KOPT-K1 (cell line): ENCODE data around the gene KRTAP5-3.

Experiments
- H3K27ac ChIP-seq: fragments of 200-600 bp; sonication (generic); 2 replicates; pipeline ENCODE4 v1.5.1; 2016; ENCODE audit warnings: antibody characterized with exemption, mild to moderate bottlenecking, low read depth, low read length; ENCODE audit not compliant: poor library complexity, severe bottlenecking
- H3K36me3 ChIP-seq: fragments of 200-600 bp; sonication (generic); 2 replicates; pipeline ENCODE4 v1.5.1; 2017; ENCODE audit warnings: antibody characterized with exemption, mild to moderate bottlenecking, low read length, moderate library complexity; ENCODE audit not compliant: insufficient read depth
- H3K9me3 ChIP-seq: fragments of 200-600 bp; sonication (generic); 2 replicates; pipeline ENCODE4 v1.5.1; 2017; ENCODE audit warnings: antibody characterized with exemption, low read length, mild to moderate bottlenecking; ENCODE audit not compliant: insufficient read depth, poor library complexity, severe bottlenecking

KRTAP5-3 gene

GRCh38 chr11:1608363-1608762, at the start of gene KRTAP5-3:
KRTAP5-3 (minus strand) TSS chr11:1608463; CDS start chr11:1608385, 78 bp downstream.
- no peaks in the 10 kb centered on the region for H3K36me3 ChIP-seq

GRCh38 chr11:1656670-1657069, 48.4 kb upstream of the KRTAP5-3 start:
- no peaks in the 10 kb centered on the region for H3K36me3 ChIP-seq
- no peaks in the 10 kb centered on the region for H3K9me3 ChIP-seq
- no peak overlapping the region for H3K27ac ChIP-seq

More at GRCh38 chr11:1608363-1608762, at the start of gene KRTAP5-3:
- no peak within 1 kb of the TSS for H3K27ac ChIP-seq
- no peaks in the 10 kb centered on the region for H3K9me3 ChIP-seq

DNA sequence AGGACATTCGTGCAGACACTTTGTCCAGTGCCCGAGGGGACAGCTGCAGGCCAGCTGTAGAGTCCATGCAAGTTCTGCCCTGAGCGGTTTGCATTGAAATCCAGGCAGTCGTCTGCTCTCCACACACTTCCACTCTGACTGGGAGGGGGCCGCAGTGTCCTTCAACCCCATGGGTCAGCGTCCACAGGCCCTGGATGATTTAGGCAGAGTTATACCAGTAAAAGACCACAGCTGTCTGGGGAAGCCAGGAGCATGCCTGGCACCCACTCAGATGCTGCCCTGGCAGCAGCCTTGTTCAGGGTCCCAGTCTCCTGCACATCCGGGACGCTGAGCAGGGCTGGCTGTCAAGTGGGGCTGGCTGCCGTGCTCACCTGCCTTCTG, 47.8 kb upstream of the KRTAP5-3 start:
- Histone ChIP-seq H3K9me3 (no peaks in the 10 kb centered on the region), H3K36me3 (no peaks in the 10 kb centered on the region), H3K27ac (no peak overlapping the region)

DNA sequence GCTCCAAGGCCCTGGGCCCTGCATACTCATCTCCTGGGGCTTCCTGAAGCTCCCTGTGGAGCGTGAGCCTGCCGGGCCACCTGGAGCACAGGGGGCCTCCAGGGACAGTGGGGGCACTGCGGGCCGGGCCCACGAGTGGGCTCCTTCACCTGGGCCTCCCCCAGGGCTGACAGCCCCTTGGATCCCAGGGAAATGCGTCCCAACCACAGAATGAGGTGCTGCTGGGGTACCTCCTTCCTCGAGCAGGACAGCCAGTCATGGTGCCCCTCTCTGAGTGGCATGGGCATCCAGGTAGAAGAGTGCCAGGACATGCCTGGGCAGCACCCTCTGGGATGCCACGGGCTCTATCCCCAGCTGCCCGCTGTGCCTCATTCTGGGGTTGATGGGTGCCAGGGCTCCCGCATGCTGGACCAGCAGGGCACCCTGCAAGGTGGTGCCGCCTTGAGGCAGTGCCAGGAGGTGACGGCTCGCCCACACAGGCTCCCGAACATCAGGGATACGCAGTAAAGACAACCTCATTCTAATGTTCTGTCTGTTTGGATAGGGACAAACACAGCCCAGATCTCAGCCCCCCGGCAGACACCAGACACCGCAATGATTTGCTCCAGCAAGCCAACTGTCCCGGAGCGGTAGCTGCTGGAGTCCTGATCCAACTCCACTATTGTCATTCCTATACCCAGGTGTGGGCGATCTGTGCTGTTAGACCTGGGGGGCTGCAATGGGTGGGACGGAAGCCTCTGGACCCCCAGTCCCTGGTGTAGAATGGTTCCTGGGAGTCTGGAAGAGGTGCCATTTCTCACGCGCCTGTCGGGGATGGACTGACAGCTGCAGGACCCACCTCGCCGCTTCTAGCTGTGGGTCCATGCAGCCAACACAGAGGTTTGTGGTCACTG, 47.2 kb upstream of the KRTAP5-3 start:
- no peaks in the 10 kb centered on the region for H3K36me3 ChIP-seq
- H3K27ac ChIP-seq = no peak overlapping the region
- H3K9me3 ChIP-seq = no peaks in the 10 kb centered on the region

DNA sequence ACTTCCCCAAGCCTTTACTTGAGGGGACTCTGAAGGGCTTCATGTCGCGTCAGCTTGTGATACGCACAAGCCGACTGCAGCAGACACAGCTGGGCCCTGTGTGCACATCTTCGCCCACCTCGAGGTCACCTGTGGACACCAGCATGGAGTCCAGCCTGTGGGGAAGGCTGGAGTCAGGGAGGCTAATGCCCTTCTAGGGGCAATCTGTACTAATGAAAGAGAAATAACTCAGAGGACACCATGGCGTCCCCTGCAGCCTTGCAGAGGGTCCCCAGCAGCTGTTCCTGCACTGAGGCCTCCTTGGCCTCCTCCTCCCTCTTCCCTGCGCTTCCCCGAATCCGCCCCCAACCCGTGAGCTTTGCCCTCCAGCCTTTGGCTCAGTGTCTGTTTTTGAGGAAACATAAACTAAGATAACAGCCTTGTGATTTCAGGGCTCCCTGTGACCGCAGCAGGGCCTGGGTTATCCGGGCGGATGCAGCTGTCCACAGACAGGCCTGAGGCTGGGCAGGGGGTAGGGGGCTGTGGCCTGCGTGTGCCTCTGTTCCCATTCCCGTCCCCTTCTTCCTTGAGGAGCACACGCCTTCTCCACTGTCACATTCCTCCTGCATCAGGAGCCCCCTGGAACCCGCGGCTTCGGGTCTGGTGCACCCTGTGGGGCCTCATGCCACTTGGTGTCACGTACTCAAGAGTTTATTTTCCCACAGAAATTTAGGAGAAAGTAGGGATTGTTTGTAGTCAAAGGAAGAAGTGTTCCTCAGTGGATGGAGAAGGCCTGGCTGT, 46.3 kb upstream of the KRTAP5-3 start:
- Histone ChIP-seq H3K9me3 (no peaks in the 10 kb centered on the region), H3K27ac (no peak overlapping the region), H3K36me3 (no peaks in the 10 kb centered on the region)

DNA sequence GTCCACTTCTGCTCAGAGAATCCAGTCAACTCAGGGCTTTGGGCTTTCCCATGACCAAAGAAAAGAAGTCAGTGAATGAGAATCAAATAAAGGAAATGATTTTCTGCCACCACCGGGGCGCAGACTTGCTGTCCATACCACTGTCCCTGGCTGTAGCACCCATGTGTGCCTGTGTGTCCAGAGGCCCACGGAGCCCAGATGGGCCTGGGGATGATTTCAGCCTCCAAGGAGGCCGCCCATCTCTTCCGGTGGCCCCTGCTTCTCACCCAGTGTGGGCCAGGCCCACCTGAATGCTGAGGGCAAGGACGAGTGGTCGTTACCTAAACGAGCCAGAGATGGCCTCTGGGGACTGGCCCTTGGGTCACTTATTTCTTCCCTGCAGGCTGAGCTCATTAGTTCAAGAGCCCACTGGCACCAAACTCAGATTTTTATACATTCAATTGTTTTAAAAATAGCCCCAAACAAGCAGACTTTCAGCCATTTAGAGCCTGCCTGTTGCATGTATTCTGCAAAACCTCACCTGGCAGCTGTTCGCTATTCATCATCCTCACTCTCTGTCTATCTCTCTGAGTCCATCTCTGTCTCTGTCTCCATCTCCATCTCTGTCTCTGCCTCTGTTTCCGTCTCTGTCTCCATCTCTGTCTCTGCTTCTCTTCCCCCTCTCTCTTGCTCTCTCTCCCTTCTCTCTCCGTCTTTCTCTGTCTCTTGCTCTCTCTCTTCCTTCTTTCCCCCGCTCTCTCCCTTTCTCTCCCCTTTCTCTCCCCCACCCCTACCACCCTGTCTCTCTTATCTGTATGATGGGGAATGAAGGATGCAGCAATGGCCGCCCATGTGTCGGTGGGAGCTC, 45.5 kb upstream of the KRTAP5-3 start:
- Histone ChIP-seq H3K27ac (no peak overlapping the region), H3K36me3 (no peaks in the 10 kb centered on the region), H3K9me3 (no peaks in the 10 kb centered on the region)

DNA sequence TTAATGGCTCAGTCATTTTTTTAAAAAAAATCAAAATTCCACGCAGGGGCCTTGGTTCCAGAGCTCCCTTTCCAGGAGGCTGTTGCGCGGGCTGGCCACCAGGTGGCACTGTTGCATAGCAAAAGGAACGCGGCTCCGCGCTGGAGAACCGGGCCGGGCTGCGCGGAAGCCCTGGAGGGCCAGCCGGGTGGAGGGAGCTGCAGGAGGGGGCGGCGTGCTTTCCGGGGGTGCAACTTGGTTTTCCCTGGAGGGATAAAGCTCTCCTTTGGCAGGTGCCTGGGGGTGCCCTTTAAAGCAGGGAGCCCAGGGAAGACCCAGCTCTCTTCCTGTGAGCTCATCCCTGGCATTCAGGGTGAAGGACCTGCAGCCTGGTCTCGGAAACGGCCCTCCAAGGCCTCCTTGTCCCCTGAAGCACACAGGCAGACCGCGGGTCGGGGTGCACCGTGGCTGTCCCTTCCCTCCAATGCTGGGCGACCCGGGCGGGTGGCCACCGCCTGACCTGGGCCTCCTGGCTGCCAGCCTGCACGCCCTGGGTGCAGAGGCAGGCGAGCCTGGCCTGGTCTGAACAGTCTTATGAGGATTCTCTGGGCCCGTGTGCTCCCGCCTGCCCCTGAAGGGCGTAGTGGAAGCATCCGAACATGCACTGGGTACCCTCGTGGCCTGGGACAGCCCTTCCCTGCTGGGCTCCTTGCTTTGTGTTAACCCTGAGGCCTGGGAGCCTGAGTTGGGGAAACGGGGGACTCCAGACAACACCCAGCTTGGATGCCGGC, 44.7 kb upstream of the KRTAP5-3 start:
- Histone ChIP-seq H3K36me3 (no peaks in the 10 kb centered on the region), H3K27ac (no peak overlapping the region), H3K9me3 (no peaks in the 10 kb centered on the region)

DNA sequence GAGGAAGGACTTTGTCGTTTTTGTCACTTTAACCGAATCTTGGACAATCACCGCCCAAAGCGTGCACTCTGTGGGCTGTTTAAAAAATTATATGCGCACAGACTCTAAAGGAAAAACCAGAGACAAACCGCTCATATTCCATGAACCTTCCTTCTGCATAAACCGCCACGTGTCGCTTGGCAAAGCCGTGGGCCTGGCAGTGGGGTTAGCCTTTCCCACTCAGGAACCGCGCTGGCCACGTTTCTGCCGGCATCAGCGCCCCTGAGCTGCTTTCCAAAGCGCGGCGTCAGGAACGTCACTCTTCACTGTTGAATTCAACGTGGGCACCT, 44.1 kb upstream of the KRTAP5-3 start:
- Histone ChIP-seq H3K36me3 (no peaks in the 10 kb centered on the region), H3K27ac (no peak overlapping the region), H3K9me3 (no peaks in the 10 kb centered on the region)

GRCh38 chr11:1652026-1652425, 43.8 kb upstream of the KRTAP5-3 start:
- Histone ChIP-seq H3K27ac (no peak overlapping the region), H3K9me3 (no peaks in the 10 kb centered on the region), H3K36me3 (no peaks in the 10 kb centered on the region)

DNA sequence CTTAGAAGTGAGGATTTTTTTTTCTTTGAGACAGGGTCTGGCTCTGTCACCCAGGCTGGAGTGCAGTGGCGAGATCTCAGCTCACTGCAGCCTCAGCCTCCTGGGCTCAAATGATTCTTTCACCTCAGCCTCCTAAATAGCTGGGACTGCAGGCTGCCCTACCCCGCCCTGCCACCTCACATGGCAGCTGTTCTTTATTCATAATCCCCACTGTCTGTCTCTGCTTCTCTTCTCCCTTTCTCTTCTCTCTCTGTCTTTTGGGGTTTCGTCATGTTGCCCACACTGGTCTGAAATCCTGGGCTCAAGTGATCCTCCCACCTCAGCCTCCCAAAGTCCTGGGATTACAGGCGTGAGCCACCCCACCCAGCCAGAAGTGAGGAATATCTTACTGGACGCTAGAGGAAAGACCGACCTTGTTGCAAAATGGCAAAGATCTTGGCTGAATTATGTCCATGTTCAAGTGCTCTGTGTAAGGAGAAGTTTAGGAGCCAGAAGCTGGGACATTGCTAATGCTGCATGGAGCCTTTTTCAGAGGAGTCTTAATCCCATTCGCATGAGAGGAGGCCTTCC, 43.2 kb upstream of the KRTAP5-3 start:
- Histone ChIP-seq H3K9me3 (no peaks in the 10 kb centered on the region), H3K36me3 (no peaks in the 10 kb centered on the region), H3K27ac (no peak overlapping the region)

- Histone ChIP-seq H3K36me3 (no peaks in the 10 kb centered on the region), H3K27ac (no peak overlapping the region), H3K9me3 (no peaks in the 10 kb centered on the region)
These were observed 42.6 kb upstream of the KRTAP5-3 start for GRCh38 chr11:1650918-1651262.

GRCh38 chr11:1650034-1650917, 42.0 kb upstream of the KRTAP5-3 start:
- no peak overlapping the region for H3K27ac ChIP-seq
- H3K36me3 ChIP-seq = no peaks in the 10 kb centered on the region
- no peaks in the 10 kb centered on the region for H3K9me3 ChIP-seq

DNA sequence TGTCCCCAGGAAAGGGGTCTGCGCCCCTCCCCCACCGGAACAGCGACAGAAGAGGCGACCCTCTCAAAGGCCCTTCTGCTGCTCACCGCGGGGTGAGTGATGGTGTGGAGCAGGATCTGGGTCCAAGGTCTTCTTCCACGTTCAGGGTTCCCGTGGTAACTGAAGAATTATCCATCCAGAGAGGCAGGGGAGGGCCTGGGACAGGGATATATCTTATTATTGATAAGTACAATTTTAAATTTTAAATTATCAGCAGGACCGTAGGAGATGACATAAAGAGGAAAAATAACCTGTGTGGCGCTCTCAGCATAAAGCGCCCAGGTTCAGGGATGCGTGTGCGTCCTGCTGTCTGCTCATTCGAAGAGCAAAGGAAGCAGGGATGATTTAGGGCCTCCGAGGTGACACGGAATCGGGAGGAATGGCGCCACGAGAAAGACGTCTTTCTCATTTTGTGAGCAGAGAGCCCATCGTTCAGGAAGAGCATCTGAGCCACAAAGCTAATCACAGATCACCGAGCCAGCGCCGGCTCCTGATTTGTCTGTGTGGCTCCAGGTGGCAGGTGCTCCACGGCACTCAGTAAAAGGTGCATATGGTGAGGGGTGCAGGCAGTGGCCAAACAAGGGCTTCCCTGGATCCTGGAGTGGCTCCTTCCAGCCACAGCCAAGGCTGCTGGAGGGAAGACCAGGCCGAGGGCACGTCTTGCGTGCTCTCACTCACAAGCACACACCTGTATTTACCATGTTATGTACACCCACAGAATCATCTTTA, 40.6 kb upstream of the KRTAP5-3 start:
- H3K27ac ChIP-seq = no peak overlapping the region
- no peaks in the 10 kb centered on the region for H3K9me3 ChIP-seq
- H3K36me3 ChIP-seq = no peaks in the 10 kb centered on the region
